GM18520 (cell line): Measurements from ENCODE around the gene NALF2.

Experiments
- ATAC-seq: cut with Tn5 transposase; IDR thresholded peaks from one replicate; pipeline ENCODE4 v1.9.1; 2021; ENCODE audit not compliant: unreplicated experiment

NALF2 gene

DNA sequence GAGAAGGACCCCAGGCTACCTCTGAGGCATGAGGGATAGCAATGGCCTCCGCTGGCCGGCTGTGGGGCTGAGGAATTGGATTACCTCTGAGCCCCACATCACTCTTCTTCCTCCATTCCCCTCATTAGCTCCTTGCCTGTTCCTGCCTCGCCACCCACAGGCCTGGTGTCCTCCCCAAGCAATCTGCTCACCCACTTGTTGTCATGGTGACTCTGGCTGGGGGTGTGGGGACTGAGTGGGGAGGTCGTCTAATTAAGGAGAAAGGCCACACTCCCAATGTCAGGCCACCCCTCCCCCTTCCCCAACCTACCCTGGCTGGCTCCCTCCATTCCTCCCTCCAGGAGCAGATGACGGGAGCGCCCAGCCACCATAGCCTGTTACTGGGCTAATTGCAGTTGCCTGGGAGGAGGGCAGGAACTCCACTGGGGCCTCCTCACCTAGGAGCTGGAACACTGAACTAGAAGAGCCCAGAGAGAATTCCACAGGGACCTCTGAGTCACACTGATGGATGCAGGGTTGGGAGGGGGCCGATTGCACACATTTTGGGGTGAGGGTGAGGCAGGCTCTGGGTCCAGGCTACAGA lies 20.7 kb downstream of the NALF2 start:
- ATAC-seq, result no peak

DNA sequence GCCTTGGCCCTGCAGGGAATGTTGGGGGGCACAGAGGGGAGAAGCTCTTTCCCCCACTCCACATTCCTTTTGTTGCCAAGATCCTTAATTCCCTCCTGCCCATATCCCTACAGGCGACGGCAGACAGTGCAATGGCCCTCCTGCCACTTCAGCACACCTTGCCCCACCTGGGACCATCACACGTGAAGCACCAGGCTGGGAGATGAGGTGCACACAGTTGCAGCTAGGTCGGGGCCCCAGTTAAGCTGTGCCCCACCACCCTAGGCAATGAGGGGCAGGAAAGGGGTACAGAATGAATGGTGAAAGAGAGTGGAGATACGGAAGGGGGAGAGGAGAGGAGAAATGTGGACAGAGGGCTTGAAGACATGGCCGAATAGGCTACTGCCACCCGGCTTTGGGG lies 26.2 kb downstream of the NALF2 start:
- no peak for ATAC-seq

DNA sequence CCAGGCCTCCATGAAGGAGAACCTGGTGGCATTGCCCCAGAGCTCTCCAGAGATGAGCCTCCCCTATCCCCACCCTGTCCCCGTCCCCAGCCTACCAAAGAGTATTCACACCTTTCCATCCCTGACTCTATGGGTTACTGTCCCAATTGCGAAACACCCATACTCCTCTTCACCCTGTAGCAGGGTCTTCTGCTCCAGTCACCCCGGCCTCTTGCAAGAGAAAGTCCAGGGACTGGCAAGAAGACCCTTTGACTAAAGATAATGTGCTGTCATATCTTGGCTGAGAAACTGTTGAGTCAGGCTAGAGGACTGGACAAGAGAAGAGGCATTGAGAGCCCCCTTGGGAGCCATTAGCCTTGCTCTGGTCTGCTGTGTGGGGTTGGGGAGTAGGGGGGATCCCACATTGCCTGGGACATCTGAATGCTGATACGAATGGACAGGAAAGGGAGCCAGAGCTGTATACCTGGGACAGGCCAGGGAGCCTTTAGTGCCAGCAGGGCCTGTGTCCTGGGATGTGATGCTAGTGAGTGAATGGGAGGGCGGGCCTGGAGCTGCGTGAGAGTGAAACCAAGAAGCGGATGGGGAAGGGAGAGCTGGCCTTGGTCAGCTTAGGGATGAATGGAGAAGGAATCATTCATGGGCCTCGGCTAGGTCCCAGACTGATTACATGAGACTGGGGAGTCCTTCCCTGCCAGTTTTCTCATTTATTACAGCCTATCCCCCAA lies 27.1 kb downstream of the NALF2 start:
- no peak for ATAC-seq

DNA sequence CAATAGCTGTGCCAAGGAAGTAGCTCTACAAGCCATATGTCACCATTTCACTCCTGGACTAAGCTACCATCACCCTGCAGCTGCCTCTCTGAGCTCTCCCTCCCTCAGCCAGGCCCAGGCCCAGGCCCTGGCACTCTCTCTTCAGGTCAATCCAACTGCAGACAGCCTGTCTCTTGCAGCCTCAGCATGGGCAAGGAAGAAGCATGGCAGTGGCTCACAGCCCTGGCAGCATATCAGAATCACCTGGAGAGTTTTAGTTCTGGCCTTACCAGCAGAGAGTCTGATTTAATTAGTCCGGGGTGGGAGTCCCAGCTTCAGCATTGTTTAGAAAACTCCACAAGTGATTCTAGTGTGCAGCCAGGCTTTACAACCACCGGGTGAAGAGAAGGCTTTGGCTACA lies 31.5 kb downstream of the NALF2 start:
- no peak for ATAC-seq

DNA sequence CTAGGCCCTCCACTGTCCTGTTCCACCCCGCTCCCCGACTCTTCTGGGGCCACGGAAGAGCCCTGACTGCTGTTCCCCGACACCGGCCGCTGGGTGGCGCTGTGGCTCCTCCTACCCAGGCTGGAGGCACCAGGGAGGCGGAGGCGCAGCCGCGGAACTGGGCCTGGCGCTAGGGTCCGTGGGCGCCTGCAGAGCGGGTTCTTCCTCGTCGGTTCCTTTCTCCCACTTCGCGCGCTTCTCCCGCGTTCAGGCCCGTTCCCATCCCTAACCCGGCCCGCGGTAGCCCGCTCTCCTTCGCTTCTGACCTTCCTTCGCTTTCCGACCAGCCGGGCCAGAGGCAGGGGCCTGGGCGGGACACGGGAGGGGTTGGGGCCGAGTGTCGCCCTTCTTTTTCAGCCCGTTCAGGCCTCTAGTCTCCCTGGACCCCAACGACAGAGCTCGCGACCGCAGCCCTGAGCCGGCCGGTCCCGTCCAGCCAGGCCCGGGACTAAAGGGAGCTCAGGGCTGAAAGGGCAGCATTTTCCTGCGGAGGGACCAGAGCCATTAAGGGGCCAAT lies 34.3 kb downstream of the NALF2 start:
- ATAC-seq, result peak; percentile 67

DNA sequence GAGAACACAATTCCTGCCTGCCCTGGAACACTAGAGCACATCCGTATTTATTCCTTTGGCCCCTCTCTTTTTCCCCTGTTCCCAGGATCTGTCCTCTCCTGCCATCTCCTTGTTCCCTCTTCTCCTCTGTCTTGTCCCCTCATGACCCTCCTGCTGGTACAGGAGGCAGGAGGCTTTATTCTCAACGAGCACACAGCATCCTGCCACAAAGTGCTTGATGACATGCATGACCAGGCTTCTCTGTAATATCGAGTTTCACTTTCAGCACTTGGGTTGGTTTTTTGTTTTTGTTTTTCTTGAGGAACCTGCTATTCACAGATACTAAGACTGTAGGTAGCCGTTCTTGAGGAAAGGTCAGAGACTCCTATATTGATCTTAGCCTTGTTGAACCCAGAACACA lies 35.3 kb downstream of the NALF2 start:
- ATAC-seq, result no peak

DNA sequence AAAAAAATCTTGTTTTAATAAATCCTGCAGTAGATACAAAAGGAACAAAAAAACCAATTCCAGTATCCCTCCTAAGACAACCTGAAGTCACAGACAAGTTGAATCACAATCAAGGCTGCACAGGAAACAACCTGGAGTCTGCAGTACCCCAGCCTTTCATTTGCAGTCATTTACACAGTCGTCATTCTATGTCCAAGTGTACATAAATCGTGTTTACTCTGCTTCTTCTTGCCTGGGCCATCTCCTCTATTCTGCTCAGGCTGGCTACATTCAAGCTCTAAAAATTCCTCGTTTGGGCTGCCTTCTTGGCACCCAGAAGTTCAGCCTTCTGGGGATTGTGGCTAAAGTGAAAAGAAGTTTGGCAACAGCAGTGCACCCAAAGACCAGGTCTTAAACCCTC lies 37.8 kb downstream of the NALF2 start:
- no peak for ATAC-seq

DNA sequence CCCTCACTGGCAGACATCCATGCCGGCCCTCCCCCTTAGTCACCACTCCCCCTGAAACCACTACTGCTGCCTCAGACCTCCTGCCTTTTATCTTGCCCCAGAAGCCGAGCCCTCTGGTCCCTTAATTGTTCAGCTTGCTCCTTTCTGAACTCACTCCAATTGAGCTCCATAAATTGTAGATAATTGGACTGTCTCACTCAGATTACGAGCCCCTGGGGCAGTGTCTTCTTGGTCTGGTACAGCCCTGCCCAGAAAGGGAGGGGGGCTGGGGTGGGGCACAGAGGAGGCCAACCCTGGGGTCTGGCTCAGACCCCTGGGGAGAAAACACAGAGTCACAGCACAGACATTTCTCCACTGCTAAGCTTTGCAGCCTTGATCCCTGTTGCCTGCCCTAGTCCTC lies 39.4 kb downstream of the NALF2 start:
- no peak for ATAC-seq

DNA sequence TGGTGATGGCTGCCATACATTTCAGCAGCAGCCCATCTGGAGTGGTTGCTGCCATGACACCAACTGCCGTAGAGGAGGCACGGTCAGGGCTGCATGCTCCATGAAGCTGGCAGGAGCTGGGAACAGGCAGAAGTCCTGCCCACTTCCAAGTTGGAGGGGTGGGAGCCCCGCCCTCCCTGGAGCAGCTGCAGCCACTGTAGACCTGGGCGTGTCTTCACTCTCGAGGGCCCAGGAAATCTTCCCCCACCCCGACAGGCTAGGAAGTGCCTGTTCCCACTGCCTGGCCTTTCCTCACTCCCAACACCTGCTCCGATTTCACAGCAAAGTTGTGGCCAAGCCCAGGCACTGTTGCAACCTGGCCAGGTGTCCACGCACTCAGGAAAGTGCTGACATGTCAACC lies 42.3 kb downstream of the NALF2 start:
- ATAC-seq, result no peak

DNA sequence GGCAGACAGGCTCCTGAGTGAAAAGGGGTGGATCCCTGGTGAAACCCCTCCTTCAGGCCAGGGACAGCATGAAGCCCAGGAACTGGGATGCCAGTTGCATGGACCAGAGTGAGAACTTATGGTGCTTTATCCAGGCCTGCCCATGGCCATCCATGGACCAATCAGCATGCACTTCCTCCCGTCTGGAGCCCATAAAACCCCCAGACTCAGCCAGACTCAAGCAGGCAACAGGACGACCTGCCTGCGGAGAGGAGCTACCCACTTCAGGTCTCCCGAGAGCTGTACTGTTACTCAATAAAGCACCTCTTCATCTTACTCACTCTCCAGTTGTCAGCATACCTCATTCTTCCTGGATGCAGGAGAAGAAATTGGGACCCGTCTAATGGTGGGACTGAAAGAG lies 42.9 kb downstream of the NALF2 start:
- no peak for ATAC-seq

DNA sequence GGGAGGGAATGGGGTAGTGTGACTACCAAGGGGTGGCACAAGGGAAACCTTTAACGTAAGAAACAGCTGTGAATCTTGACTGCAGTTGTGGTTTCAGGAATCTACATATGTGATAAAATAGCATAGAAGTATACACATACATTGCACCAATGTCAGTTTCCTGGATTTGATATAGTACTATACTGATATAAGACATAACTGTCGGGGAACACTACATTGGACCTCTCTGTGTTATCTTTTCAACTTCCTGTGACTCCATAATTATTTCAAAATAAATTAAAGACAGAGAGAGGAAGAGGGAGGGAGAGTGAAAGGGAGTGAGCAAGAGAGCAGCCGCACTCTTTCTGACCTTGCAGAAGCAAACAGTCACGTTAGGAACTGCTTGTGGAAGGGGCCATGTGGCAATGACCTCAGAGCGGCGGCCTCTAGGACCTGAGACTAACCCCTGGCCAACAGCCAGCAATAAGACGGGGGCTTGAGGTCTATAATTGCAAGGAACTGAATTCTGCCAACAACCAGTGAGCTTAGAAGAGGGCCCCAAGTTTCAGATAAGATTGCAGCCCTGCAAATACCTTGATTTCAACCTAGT lies 47.4 kb downstream of the NALF2 start:
- no peak for ATAC-seq

DNA sequence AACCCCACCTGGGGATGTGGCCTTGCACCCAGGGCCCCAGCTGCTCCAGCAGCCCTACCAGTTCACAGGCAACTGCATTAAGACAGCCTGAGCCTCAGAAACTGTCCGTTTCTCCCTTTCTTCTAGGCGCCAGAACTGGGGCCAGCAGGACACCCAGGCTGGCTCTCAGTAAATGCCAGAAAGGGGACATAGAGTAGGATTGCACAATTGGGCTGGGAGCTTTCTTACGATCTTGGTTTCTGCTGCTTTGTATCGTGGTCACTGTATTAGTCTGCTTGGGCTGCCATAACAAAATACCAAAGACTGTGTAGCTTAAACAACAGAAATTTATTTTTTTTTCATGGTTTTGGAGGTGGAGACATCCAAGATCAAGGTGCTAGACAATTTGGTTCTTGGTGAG lies 48.4 kb downstream of the NALF2 start:
- ATAC-seq, result no peak
